Renal cortical epithelial cell (primary cell): ENCODE results near the gene CCN5. TPM values are rescaled to one million over a fixed set of nuclear protein-coding genes. Genes with fewer than 3 reads are reported as not detected.

Source experiments
- DNase-seq: peaks from one replicate; pipeline ENCODE4 v3.0.0-alpha.2; 2011; ENCODE audit warnings: low read depth
- total RNA-seq: library from RNA; depleted of rRNA; stranded (reverse); fragments of >200 nt; gene quantifications from 2 replicates; pipeline ENCODE4 v1.2.3, GENCODE V29; 2014

The CCN5 gene
- total RNA-seq, 1 donor from 2014 or later = 0.10 TPM

- DNase-seq = no peak
Measured at GRCh38 chr20:44715499-44716308, 535 bp downstream of the CCN5 start.

- DNase-seq = no peak
Measured at GRCh38 chr20:44716309-44717106, 1.3 kb downstream of the CCN5 start.

GRCh38 chr20:44717986-44718385, 2.8 kb downstream of the CCN5 start:
- DNase-seq = no peak

- DNase-seq = no peak
Measured at GRCh38 chr20:44719841-44720240, 4.7 kb downstream of the CCN5 start.

DNA sequence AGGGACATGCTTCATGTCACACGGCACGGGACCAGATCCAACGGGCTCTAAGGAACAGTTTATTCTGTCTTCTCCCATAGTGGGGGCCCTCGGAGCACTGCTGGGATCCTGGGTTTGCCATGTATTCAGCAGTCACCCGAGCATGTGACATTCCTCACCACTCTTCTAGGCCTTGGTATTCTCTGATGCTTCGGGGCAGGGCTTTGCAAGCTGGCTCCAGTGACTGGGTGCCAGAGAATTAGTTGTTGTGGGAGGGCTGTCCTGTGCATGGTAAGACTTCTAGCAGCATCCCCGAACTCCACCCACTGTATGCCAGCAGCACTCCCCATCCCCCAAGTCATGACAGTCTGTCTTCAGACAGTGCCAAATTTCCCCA, 5.4 kb downstream of the CCN5 start:
- DNase-seq = peak; percentile 89

DNA sequence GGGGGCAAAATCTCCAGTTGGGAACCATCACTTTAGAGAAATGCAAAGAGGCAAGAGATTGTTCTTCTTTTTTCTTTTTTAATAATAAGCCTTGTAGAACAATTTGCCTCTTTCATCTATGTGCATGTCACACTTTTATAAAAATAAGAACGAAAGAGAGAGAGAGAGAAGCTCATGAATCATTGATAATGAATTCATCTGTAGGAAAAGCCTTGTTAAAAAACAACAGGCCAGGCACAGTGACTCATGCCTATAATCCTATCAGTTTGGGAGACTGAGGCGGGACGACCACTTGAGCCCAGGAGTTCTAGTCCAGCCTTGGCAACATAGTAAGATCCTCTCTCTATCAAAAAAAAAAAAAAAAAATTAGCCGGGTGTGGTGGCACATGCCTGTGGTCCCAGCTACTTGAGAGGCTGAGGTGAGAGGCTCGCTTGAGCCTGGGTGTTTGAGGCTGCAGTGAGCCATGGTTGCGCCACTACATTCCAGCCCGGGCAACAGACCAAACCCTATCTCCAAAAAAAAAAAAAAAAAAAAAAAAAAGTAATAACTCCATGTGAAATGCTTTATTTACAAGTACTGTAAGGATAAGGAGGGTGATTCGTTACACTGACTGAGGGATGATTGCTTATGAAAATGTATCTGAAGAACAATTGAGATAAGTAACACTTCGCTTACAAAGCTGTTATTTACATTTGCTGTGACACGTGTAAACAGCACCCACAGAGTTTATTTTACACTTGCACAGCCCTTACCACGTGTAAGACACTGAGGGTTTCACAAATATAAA, 6.0 kb downstream of the CCN5 start:
- peak; percentile 87 for DNase-seq

DNA sequence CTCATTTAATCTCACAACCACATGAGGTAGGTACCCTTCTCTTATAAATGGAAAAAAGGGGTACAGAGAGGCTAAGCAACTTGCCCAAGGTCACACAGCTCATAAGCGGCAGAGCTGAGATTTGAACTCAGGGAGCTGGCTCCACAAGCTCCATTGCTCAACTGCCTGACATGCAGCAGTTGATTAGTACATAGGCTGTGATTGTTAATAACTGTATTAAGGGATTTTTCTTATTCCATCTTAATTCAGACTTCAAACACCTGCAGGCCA, 6.6 kb downstream of the CCN5 start:
- no peak for DNase-seq

GRCh38 chr20:44722990-44723389, 7.8 kb downstream of the CCN5 start:
- DNase-seq = no peak

DNA sequence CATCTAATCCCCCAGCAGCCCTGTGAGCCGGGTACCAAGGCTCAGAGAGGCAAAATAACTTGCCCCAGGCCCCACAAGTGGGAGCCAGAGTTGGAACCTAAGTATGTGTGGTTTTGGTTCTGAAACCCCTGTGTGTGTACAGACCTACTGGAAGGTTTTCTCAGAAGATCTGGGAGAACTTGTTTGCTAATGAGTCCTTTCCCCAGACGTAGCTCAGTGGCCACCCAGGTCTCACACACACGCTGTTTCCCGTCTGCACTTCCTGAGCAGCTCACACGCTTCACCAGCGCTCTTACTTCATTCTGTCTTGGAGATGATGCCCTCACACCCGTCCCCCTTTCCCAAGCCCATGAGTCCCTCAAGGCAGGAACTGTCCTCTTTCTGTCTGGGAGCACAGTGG, 8.2 kb downstream of the CCN5 start:
- no peak for DNase-seq

DNA sequence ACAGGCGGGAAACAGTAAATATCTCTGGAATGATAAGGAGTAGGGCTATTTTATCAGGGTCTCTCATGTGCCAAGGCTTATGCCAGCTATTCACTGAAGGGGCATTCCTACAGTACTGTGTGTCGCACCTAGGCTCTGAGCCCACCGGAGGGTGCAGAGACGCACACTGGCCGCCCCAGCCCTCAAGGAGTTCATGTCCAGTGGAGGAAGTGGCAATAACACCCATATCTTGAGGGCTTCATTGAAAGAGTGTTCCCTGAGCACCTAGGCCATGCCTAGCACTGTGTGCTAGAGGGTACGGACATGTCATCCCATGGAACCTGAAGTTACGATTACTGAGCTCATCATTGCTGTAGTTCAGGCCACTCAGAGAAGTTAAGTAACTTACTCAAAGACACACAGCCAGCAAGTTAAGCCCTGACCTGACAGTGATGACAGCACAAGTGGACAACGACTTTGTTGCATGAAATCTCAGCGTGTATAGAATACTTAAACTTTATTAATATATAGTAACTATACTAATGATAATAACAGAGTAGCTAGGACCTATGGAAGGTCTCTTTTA, 8.7 kb downstream of the CCN5 start:
- no peak for DNase-seq

- no peak for DNase-seq
Measured at GRCh38 chr20:44724423-44725091, 9.4 kb downstream of the CCN5 start.

DNA sequence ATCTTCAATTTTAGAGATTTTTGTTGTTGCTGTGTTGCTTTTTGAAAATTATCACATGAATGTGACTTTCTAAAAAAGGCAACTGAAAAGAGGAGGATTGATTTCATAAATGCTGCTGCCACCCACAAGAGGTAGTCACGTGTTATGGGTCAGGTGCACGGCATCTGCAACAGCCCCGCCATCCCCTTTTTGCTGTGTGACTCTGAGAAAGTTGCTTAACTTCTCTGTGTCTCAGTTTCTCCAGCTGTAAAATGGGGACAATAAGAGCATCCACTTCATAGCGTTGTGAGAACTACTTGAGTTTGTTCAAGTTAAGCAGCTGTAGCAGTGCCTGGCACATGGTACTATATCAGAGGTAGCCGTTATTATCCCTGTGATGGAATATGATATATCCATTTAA, 10.7 kb downstream of the CCN5 start:
- no peak for DNase-seq

GRCh38 chr20:44727039-44727438, 11.9 kb downstream of the CCN5 start:
- DNase-seq = no peak

DNA sequence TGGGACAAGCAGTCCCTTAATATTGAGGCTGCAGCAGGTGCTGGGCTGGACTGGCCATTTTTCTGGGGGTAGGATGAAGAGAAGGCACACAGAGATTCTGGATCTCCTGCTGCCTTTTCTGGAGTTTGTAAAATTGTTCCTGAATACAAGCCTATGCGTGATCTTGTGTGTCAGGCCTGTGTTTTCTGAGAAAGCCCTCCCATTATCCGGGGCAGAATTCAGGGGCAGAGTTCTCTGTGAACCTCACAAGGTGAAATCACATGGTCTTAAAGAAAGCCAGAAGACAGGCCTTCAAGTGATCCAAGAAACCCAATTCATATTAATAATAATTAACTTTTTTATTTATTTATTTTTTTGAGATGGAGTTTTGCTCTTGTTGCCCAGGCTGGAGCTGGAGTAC, 12.5 kb downstream of the CCN5 start:
- no peak for DNase-seq

- DNase-seq = peak; percentile 98
Measured at GRCh38 chr20:44728801-44729443, 13.8 kb downstream of the CCN5 start.

- DNase-seq = peak; percentile 99
Measured at GRCh38 chr20:44730441-44730840, 15.3 kb downstream of the CCN5 start.

- no peak for DNase-seq
Measured at GRCh38 chr20:44731657-44732056, 16.5 kb downstream of the CCN5 start.

DNA sequence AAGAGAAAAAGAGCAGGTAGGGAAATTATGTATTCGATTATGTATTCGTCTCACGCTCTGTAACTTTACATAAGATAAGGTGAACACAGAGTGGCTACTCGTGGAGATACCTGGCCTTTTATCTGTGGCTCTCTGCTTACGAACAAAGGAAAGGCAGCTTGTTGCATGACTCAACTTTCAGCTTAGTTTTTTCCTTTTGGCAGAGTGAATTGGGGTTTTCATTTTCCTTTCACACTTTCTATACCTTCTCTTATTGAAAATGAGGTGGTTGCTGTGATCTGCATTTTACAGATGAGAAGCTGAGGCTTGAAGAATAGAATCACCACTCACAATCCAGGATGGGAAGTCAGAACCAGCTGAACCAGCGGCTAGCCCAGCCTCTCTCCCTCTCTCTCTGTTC, 17.2 kb downstream of the CCN5 start:
- no peak for DNase-seq

- peak; percentile 42 for DNase-seq
Measured at GRCh38 chr20:44733341-44734069, 18.3 kb downstream of the CCN5 start.

GRCh38 chr20:44734938-44735337, 19.8 kb downstream of the CCN5 start:
- DNase-seq = peak; percentile 69

DNA sequence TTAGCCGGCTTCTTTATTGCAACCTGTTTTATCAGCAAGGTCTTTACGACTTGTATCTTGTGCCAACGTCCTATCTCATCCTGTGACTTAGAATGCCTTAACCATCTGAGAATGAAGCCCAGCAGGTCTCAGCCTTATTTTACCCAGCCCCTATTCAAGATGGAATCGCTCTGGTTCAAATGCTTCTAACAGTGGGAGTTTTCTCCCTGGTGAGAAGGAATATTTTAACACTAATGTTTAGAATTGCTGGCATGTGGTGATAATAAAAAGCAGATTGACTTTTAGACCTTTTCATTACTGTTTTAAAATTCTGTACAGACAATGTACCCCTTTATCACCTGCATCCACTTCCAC, 20.6 kb downstream of the CCN5 start:
- DNase-seq = no peak
